Measurements from ENCODE around the gene ELMO1.

DNA sequence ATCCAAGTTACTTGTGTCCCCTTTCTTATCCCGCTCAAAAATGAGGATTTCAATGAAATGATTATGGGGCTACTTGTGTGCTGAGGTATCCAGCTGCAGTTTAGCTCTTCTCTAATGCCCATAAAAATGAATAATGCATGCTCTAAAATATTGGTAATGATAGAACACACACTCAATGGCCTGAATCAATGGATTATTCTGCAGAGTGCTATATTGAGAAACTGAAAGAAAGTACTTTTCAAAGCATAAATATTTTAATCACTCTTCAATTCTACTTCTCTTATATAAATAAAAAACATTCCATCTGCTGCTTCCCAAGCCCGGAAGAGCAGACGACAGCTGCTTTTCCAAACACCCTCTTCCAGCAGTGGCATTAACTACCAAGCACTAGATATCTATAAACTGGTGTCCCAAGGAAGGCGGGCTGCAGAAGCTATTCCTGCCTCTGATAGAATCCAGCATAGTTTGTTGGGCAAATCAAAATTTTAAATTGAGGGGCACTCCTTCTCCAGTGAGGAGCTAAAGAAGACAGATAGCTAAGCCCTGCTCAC, 439.5 kb downstream of the ELMO1 start:
- no peak for TF ChIP-seq POLR2A (IDR thresholded peaks at IDR 0.05; ENCODE audit: borderline replicate concordance, extremely low read depth, insufficient read depth, insufficient read length)
- TF ChIP-seq, protein P1, sequence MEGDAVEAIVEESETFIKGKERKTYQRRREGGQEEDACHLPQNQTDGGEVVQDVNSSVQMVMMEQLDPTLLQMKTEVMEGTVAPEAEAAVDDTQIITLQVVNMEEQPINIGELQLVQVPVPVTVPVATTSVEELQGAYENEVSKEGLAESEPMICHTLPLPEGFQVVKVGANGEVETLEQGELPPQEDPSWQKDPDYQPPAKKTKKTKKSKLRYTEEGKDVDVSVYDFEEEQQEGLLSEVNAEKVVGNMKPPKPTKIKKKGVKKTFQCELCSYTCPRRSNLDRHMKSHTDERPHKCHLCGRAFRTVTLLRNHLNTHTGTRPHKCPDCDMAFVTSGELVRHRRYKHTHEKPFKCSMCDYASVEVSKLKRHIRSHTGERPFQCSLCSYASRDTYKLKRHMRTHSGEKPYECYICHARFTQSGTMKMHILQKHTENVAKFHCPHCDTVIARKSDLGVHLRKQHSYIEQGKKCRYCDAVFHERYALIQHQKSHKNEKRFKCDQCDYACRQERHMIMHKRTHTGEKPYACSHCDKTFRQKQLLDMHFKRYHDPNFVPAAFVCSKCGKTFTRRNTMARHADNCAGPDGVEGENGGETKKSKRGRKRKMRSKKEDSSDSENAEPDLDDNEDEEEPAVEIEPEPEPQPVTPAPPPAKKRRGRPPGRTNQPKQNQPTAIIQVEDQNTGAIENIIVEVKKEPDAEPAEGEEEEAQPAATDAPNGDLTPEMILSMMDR (IDR thresholded peaks at IDR 0.05 in 2 of 3, conservative IDR thresholded peaks at IDR 0.05 in 1 of 3; ENCODE audit: borderline replicate concordance in 1 of 3, insufficient read depth in 1 of 3, low read depth in 2 of 3, low read length in 2 of 3): no peak
- TF ChIP-seq POLR2AphosphoS5 (IDR thresholded peaks at IDR 0.05; ENCODE audit: low read depth, low read length): no peak
- no peak for TF ChIP-seq EZH2 (IDR thresholded peaks at IDR 0.05)
- no peak for TF ChIP-seq JUND (IDR thresholded peaks at IDR 0.05)
- no peak for TF ChIP-seq FOSL1 (IDR thresholded peaks at IDR 0.05; ENCODE audit: low read depth)
- no peak for TF ChIP-seq CEBPB (IDR thresholded peaks at IDR 0.05; ENCODE audit: low read depth)
- no peak for TF ChIP-seq ZFX (IDR thresholded peaks at IDR 0.05)
- TF ChIP-seq, protein P2, sequence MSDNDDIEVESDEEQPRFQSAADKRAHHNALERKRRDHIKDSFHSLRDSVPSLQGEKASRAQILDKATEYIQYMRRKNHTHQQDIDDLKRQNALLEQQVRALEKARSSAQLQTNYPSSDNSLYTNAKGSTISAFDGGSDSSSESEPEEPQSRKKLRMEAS (IDR thresholded peaks at IDR 0.05): no peak
- no peak for TF ChIP-seq ZNF274 (IDR thresholded peaks at IDR 0.05; ENCODE audit: low read depth, low read length)
- TF ChIP-seq SIN3A (IDR thresholded peaks at IDR 0.05; ENCODE audit: low read depth): no peak
- TF ChIP-seq SRF (IDR thresholded peaks at IDR 0.05; ENCODE audit: low read depth): no peak
